Kidney tubule cell (primary cell): ENCODE measurements around the gene PIGS.
A peak's percentile ranks its signal among the peaks of the same experiment; 100 is the strongest.
"Not testable (repeated sequence)": the region's sequence is repeated elsewhere in the genome, so short reads cannot be mapped to it uniquely, and the experiment has no call there.

Experiments used
- DNase-seq: peaks from one replicate; pipeline ENCODE4 v3.0.0-alpha.2; 2018; ENCODE audit warnings: low spot score

PIGS gene

DNA sequence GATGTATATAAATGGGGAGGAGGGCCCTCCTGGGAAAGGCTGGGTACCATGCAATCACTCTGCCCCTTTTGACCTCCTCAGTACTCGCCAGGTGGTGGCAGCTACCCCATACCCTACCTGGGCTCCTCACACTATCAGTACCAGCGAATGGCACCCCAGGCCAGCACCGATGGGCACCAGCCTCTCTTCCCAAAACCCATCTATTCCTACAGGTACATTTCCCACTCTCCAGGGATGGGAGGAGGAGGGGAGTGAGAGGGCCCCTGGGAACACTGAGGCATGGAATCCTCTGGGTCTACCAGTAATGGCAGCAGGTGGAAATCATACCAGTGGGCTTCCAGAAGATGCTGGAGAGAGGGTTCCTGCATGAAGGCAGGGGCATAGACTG, 42.3 kb downstream of the PIGS start:
- no peak for DNase-seq

DNA sequence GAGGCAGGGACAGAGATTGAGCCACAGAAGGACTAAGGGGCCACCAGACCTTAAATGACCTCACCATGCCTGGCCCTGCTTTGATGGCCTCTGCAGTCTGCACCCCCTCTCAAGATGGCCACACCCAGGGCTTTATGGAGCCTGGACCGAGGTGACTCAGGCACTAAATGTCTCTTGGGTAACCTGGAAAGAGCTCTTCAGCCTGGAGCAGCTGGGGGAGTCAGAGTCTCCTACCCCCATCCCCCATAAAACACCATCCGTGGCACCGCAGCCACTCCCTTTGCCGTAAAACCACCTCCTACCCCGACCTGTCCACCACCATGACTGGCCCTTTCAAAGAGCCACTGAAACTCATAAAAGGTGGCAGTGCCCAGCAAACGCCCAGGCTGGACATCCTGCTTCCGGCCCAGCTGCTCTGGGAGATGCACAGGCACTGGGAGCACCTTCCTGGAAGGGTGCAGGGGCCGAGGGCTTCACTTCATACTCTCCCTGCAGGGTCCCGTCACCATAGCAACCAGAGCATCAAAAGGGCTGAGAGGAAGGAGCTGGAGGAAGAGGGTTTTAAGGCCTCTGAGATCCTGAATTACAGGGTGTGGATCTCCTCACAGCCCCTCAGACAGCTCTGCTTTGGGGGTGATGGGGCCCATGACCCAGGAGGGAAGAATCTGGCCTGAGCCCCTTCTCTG, 42.9 kb downstream of the PIGS start:
- DNase-seq = no peak

GRCh38 chr17:28527859-28528258, 43.5 kb downstream of the PIGS start:
- no peak for DNase-seq

- DNase-seq = no peak
Observed at GRCh38 chr17:28527181-28527681, 44.1 kb downstream of the PIGS start.

- no peak for DNase-seq
Observed at GRCh38 chr17:28526381-28526780, 44.9 kb downstream of the PIGS start.

DNA sequence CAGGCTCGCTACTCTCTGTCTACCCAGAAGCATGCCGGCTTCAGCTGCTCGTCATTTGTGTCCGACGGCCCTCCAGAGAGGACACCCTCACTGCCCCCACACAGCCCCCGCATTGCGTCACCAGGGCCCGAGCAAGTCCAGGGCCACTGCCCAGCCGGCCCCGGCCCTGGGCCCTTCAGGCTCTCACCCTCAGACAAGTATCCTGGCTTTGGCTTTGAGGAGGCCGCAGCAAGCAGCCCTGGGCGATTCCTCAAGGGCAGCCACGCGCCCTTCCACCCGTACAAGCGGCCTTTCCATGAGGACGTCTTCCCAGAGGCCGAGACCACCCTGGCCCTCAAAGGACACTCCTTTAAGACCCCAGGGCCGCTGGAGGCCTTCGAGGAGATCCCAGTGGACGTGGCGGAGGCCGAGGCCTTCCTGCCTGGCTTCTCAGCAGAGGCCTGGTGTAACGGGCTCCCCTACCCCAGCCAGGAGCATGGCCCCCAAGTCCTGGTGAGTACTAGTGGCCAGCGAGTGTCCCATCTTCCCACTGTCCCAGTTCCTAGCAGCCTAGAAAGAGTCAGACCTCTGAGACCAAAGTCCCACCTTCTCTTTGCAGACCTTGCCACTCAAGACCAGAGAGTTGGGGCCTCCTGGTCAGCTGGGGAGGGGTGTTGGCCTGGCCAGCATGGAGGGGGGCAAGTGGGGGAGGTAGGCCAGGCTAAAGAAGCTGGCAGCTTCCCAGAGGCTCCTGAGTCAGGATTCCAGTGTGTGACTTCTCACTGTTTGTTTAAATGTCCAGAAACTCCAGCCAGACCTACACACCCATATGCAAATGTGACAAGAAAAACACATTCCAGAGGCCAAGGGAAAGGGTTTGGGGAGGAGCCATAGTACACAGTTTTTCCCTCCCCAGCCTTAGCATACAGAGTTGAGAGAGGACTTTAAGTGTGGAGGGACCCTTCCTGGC, 46.6 kb downstream of the PIGS start:
- DNase-seq = peak; percentile 77

- no peak for DNase-seq
Observed at GRCh38 chr17:28523876-28524275, 47.4 kb downstream of the PIGS start.

- DNase-seq = no peak
Observed at GRCh38 chr17:28523186-28523585, 48.1 kb downstream of the PIGS start.

GRCh38 chr17:28522281-28522680, 49.0 kb downstream of the PIGS start:
- not testable (repeated sequence) for DNase-seq

GRCh38 chr17:28521311-28522085, 49.8 kb downstream of the PIGS start:
- no peak for DNase-seq

DNA sequence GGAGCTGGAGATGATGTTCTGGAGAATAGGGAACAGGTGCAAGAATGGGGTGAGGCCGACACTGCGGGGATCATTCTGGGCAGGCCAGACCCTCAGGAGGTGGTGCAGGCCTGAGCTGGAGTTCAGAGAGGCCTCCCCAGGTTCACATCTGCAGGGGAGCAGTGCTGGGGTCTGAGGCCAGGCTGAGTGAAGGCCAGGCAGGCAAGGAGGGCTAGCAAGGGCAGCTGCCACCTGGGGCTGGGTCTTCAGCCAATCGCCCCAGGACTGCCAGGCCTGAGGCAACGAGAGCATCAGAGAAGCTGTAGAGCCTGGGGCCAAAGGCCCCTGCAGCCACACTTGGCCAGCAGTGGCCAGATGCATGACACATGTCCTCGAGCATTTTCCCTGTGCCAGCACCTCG, 50.6 kb downstream of the PIGS start:
- DNase-seq = no peak

DNA sequence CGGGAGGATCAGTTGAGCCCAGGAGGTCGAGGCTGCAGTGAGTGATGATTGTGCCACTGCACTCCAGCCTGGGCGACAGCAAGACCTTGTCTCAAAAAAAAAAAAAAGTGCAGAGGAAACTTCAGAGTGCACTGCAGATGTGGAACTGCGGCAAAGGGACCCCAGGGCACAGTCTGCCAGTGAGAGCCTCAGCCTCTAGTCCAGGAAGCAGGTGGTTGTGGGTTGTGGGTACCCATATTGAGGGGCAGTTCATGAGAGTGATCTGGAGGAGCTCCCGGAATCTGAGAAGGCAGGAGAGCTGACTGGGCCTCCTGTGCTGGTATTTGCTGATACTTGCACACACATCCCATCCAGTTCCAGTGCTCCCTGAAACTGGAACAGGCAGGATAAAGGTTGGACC, 52.1 kb downstream of the PIGS start:
- DNase-seq = no peak

GRCh38 chr17:28518578-28518977, 52.7 kb downstream of the PIGS start:
- no peak for DNase-seq

DNA sequence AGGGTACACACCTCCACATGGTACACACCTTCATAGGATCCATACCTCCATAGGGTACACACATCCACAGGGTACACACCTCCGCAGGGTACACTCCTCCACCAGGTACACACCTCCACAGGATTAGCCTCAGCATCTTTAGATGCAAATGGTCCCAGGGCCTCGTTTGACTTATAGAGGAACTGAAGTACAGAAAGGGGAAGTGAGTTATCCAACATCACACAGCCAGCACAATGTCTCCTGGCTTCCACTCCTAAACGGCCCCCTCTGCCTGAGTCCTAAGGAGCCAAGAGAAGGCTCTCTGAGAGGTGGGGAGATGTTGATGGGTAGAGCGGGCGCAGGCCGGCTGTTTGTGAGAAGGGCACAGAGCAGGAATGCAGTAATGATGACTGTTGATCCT, 53.2 kb downstream of the PIGS start:
- DNase-seq = no peak

DNA sequence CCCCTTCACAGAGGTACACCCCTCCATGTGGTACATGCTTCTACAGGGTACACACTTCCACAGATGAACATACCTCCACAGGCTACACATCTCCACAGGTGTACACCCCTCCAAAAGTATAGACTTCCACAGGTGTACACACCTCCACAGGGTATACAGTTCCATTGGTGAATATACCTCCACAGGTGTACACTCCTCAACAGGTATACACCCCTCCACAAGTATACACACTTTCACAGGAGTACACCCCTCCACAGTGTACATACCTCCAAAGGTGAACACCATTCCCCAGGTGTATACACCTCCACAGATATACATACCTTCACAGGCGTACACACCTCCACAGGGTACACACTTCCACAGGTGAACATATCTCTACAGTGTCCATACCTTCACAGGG, 55.8 kb downstream of the PIGS start:
- DNase-seq = no peak

DNA sequence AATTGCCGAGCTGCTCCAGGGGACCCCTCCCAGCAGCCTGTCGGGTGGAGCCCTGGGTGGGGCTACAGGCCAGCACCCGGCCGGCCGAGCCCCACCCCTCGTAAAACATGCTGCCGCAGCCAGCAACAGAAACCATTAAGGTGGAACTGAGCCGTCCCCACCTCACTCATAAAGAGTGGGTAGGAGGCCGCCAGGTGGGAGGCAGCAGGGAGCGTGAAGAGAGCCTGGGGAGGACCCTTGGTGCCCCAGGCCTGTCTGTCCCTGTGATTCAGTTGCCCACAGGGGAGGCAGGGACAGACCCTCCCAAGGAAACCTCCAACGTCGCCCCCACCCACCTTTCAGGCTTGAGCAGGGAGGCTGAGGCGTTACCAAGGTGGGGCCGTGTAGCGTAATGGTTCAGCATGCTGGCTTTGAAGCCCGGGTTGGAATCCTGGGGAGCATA, 56.7 kb downstream of the PIGS start:
- DNase-seq = no peak

DNA sequence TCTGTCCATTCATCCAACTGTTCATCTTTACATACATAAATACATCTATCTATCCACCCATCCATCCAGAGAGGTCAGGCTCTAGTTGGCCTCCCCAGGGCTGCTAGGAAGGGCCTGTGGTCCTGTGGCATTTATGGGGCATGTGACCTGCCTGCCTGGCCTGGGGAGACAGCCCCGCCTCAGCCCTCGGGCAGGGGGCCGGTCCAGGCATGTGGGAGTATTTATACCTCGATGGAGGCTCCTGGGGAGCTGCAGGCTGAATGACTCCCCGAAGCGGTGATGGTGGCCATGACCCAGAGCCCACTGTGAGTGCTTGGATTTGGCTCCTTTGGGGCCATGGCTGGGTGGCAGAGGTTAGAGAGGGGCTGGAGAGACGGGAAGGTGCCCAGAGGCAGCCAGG, 57.8 kb downstream of the PIGS start:
- DNase-seq = no peak

GRCh38 chr17:28511858-28512461, 59.4 kb downstream of the PIGS start:
- no peak for DNase-seq

DNA sequence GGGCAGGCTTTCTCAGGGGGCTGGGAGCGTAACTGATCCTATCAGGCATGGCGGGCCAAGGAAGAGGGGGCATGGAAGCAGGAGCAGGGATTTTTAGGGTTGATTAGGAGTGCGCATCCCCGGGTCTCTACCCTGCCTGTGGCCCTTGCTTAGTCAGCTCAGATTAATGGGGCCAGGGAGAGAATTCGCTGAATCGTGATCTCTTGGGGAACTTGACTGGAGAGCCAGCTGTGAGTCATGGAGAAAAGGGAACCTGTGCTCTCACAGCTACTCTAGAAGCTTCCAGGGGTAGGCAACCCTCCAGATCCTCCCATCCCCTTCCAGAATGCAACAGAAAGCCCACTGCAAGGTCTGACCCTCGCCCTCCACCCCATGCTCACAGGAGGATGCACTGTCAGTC, 61.5 kb downstream of the PIGS start:
- peak; percentile 35 for DNase-seq

DNA sequence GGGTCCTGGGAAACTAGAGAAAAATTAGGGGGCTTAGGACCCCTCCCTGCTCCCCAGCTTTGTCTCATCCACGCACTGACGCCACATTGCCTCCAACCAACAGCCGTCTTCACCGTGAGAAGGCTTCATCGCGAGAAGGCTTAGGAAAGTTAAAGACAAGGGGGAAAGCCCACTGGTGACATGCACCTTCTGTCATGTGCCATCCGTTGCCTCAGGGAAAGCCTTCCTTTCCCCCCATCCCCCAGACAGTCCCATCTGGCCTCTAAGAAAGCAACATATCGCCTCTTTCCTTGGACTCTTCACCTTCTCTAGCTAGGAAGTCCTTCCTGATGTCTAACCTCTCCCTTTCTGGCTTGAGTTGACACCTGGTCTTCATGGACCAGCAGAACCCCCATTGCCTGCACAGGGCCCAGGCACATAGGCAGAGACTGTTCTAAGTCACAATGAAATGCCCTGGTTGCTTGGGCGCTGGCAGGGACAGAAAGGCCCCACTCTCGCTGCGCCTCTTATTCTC, 63.1 kb downstream of the PIGS start:
- no peak for DNase-seq

GRCh38 chr17:28507567-28508203, 63.6 kb downstream of the PIGS start:
- no peak for DNase-seq
